Renal cortical epithelial cell (primary cell): ENCODE results near the gene PICALM. TPM values are rescaled to one million over a fixed set of nuclear protein-coding genes. Genes with fewer than 3 reads are reported as not detected.
"Not testable (repeated sequence)": the region's sequence is repeated elsewhere in the genome, so short reads cannot be mapped to it uniquely, and the experiment has no call there.

Experiments used
- DNase-seq: peaks from one replicate; pipeline ENCODE4 v3.0.0-alpha.2; 2011; ENCODE audit warnings: low read depth
- total RNA-seq: library from RNA; depleted of rRNA; stranded (reverse); fragments of >200 nt; gene quantifications from 2 replicates; pipeline ENCODE4 v1.2.3, GENCODE V29; 2014

Gene PICALM
- total RNA-seq: 580 and 632 TPM in 2 replicates

GRCh38 chr11:86068951-86069407 is at the start of gene PICALM:
Gene PICALM (minus strand): TSS chr11:86069084. CDS start chr11:86068780, 304 bp downstream.
- DNase-seq: peak; percentile 91

DNA sequence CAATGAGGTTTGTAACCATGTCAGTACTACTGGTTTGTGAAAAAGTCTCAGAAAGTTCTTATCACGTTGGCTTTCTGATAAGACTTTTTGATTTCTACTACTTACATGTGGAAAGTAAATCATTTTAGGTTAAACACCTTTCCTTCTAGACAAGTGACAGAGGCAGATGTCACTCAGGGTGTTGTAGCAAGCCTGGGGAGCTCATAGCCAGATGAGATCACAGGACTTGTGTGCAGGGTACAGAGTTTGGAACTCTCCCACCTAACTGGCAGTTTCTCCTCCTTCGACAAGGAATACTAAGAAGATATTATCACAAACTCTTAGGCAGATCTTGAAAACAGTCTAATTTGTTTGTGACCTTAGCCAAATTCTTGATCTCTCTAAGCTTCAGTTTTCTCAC is 49.4 kb upstream of the PICALM start:
- DNase-seq: no peak

GRCh38 chr11:86117712-86118063 is 48.8 kb upstream of the PICALM start:
- no peak for DNase-seq

GRCh38 chr11:86117001-86117711 is 48.3 kb upstream of the PICALM start:
- DNase-seq: peak; percentile 85

DNA sequence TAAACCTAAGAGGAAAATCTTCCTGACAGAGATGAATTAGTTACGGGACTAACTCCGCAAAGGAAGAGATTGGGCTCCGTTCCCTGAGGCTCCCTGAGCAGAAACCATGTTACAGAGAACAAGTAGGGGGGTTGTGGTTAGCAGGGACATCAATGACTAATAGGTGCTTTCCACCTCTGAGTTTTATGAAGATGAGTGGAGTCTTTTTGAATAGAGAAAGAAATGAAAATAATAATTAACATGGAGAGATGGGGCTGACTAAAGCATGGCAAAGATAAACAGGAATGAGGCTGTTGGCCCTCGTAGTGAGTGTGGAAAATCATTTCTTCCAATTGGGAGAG is 47.5 kb upstream of the PICALM start:
- DNase-seq: peak; percentile 97

DNA sequence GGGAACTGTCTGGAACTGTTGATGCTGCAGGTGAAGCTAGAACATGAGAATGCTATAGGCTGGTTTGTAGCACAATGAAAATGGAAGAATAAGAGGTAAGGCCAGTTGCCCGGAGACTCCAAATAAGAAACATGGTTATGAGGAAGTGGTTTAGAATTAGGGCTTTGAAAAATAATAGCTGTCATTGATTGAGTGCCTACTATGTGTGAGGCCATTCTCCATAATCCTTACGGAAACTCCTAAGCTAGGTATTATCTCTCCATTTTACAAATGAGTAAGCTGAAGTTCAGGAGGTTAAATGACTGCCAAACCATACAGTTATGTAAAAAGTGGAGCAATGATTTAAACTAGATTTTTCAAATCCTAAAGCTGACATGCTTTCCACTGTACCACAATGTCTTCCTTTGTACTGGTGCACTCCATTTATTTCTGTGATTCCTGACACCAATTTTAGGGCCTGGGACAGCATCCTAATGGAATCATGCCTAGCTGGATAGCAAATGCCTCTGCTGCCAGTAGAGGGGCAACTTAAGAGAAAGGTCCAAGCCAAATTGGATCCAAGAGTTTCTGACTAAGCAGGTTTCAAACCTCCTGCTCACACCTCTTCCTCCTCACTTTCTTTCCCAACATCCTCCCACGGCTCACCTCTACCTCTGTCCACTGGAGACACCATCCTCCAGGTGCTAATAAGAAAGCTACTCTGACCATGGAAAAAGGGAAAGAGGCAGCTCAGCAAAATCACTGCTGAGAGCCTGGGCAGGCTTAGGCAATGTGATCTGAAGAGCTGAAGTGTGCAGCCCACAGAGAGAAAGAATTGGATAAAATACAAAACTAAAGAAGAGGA is 46.9 kb upstream of the PICALM start:
- DNase-seq: no peak

DNA sequence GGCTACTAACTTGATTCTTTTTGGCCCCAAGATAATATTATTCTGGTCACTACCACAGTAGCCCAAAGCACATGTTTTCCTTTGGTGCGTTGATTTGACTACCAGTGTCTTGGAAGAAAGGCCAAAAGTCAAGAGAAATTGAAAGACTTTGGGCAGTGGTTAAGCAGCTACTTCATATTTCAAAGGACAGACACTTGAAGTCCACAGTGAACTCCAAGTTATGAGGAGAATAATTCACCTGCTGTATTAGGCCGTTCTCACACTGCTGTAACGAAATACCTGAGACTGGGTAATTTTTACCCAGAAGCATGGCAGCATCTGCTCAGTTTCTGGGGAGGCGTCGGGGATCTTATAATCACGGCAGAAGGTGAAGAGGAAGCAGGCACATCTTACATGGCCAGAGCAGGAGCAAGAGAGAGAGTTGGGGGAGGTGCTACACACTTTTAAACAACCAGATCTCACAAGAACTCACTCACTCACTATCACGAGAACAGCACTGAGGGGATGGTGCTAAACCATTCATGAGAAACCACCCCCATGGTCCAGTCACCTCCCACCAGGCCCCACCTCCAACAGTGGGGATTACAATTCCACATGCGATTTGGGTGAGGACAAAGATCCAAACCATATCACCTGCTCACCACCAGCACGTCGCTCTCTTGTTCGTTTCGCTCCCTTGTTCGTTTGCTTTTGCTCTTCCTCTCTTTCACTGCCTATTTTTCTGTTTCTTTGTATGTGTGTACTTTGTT is 40.2 kb upstream of the PICALM start:
- no peak for DNase-seq

DNA sequence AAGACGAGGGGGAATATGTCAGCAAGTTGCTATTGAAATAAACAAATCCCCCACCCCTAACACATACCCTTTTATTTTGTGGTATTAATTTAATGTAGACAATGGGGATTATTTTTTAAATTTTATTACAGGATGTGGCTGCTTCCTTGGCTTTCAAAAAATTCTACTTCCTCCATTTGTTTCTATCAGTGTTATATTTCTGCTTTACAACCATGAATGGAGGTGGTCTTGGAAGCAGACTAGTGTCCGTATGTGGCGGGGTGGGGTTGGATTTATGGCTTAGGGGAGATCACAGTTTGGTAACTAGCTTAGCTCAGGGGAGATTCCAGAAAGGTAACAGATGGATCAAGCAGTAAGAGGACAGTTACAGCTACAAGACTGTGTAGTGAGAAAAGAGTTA is 39.3 kb upstream of the PICALM start:
- no peak for DNase-seq

DNA sequence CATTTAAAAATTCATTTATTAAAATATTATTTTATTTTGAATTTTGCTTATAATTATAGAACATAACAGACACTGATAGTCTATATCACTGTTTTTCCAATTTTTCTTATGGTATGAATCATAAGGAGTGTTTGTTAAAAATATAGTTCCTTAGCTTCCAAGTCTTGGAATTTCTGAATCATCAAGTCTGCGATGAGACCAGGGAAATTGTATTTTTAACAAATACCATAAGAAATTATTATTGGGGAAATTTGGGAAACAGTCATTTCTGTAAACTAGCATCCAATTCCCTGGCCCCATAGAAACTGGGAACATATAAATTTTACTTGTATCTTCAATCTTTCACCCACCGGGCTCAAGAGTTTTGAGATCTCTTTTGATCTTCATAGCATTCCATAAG is 38.0 kb upstream of the PICALM start:
- no peak for DNase-seq

- not testable (repeated sequence) for DNase-seq
Observed at GRCh38 chr11:86106031-86106430, 37.1 kb upstream of the PICALM start.

DNA sequence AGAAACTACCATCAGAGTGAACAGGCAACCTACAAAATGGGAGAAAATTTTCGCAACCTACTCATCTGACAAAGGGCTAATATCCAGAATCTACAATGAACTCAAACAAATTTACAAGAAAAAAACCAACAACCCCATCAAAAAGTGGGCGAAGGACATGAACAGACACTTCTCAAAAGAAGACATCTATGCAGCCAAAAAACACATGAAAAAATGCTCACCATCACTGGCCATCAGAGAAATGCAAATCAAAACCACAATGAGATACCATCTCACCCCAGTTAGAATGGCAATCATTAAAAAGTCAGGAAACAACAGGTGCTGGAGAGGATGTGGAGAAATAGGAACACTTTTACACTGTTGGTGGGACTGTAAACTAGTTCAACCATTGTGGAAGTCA is 36.7 kb upstream of the PICALM start:
- DNase-seq: not testable (repeated sequence)

DNA sequence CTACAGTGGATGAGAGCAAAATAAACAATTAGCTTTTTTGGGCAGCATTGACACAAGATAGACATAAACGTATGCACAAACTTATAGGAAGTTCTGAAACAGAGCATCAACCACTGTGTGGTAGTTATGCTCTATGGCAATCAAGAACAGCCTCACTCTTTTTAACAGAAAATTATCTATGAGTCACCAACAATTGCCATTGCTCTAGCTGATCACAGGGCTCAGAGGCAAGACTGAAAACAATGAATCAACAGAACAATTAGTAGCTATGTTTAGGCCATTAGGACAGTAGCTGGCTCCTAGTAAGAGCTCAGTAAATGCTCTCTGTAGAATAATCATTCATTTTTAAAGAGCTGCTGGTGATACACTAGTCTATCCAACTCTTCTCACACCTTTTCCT is 34.9 kb upstream of the PICALM start:
- no peak for DNase-seq

GRCh38 chr11:86101941-86102407 is 33.1 kb upstream of the PICALM start:
- peak; percentile 80 for DNase-seq

DNA sequence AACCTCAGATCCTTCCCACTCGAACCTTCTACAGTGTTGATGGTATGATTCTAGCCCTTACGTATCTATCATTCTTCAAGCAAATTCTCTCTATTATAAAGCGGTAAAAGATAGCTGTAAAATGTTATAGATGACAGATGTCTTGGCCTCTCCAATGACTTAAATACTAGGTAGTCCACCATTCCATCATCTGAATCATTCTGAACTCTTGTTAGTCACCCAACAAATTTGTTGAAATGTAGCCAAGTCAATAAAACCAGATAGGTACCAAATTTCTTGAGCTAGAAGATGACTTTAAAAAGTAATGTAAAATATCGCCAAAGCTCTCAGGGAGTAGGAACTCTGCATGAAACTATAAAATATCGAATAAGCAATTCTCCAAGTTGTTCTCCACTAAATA is 32.6 kb upstream of the PICALM start:
- DNase-seq: peak; percentile 71

DNA sequence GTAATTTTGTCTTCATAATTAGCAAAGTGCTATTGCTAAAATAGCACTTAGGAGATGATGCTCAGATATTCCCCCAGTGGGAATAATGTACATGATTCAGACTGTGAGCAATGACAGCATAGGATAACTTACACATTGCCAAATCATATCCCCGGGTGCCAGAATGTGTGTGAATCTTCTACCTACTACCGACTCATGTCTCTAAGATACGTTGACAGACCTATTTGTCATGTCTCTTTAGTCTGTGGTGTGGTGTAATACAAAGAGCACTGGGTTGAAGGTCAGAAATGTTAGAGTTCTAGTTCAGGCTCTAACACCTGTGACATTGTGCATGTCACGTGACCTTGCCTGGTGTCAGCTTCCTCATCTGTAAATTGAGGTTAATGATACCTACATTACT is 31.0 kb upstream of the PICALM start:
- no peak for DNase-seq

- DNase-seq: no peak
Observed at GRCh38 chr11:86097980-86098379, 29.1 kb upstream of the PICALM start.

- DNase-seq: no peak
Observed at GRCh38 chr11:86091566-86091965, 22.7 kb upstream of the PICALM start.

DNA sequence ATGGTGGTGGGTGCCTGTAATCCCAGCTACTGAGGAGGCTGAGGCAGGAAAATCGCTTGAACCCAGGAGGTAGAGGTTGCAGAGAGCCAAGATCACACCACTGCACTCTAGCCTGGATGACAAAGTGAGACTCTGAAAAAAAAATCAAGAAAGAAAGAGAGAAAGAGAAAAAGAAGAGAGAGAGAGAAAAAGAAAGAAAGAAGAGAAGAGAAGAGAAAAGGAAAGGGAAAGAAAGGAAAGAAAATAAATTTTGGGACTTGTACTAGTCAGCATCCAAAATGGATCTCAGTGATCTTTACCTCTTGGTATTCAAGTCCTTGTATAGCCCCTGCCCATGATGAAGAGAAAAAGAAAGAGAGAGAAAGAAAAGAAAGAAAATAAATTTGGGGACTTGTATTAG is 22.2 kb upstream of the PICALM start:
- DNase-seq: no peak

DNA sequence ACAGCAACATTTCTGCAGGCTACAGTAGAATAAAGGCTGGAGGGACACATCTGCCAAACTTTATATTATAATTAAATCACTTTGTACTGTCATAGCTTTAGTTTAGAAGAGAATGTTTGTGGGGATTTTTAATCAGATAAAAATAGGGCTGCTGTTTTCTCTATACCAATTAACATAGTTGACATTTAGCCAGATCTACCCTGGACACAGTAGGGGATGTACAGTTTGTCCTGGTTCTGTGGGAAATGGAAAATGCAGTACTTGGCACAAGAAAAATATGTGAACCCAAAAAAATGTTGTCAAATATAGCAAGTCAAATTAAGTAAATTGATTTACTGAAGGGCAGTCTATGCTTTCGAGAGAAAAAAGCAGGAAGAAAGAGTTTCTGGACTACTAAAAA is 20.8 kb upstream of the PICALM start:
- DNase-seq: no peak

DNA sequence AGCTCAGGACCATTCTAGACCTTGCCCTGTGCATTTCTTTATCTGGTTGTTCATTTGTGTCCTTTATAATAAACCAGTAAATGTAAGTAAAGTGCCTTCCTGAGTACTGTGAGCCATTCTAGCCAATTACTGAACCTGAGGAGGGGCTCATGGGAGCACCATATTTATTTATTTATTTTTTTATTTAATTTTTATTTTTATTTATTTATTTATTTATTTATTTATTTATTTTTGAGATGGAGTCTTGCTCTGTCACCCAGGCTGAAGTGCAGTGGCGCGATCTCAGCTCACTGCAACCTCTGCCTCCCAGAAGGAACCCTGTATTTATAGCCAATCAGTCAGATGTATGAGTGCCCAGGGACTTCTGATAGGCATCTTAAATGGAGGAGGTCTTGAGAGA is 18.8 kb upstream of the PICALM start:
- DNase-seq: not testable (repeated sequence)

- no peak for DNase-seq
Observed at GRCh38 chr11:86087256-86087655, 18.4 kb upstream of the PICALM start.

- DNase-seq: no peak
Observed at GRCh38 chr11:86081455-86081854, 12.6 kb upstream of the PICALM start.
